Measurements from ENCODE around the gene ATP6V1G2.

DNA sequence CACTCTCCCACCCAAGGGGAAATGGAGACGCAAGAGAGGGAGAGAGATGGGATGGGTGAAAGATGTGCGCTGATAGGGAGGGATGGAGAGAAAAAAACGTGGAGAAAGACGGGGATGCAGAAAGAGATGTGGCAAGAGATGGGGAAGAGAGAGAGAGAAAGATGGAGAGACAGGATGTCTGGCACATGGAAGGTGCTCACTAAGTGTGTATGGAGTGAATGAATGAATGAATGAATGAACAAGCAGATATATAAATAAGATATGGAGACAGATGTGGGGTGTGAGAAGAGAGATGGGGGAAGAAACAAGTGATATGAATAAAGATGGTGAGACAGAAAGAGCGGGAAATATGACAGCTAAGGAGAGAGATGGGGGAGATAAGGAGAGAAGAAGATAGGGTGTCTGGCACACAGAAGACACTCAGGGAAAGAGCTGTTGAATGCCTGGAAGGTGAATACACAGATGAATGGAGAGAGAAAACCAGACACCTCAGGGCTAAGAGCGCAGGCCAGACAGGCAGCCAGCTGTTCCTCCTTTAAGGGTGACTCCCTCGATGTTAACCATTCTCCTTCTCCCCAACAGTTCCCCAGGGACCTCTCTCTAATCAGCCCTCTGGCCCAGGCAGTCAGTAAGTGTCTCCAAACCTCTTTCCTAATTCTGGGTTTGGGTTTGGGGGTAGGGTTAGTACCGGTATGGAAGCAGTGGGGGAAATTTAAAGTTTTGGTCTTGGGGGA lies 29.7 kb upstream of the ATP6V1G2 start:
- TF ChIP-seq, protein P1, sequence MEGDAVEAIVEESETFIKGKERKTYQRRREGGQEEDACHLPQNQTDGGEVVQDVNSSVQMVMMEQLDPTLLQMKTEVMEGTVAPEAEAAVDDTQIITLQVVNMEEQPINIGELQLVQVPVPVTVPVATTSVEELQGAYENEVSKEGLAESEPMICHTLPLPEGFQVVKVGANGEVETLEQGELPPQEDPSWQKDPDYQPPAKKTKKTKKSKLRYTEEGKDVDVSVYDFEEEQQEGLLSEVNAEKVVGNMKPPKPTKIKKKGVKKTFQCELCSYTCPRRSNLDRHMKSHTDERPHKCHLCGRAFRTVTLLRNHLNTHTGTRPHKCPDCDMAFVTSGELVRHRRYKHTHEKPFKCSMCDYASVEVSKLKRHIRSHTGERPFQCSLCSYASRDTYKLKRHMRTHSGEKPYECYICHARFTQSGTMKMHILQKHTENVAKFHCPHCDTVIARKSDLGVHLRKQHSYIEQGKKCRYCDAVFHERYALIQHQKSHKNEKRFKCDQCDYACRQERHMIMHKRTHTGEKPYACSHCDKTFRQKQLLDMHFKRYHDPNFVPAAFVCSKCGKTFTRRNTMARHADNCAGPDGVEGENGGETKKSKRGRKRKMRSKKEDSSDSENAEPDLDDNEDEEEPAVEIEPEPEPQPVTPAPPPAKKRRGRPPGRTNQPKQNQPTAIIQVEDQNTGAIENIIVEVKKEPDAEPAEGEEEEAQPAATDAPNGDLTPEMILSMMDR (IDR thresholded peaks at IDR 0.05) = no peak
- TF ChIP-seq POLR2A (IDR thresholded peaks at IDR 0.05) = no peak

All from uterus (tissue), 2 donors.